Trophoblast cell (in vitro differentiated cells and primary cell): ENCODE data around the gene ATP10B.

Experiments used
- DNase-seq, 2 donors: peaks; one replicate each; pipeline ENCODE4 v3.0.0-alpha.2; 2016
- H2AFZ ChIP-seq: 2 replicates; pipeline ENCODE4 v1.6.1; 2013; ENCODE audit warnings: low read length, moderate library complexity, mild to moderate bottlenecking; ENCODE audit not compliant: insufficient read depth, poor library complexity
- H2AK5ac ChIP-seq: 2 replicates; pipeline ENCODE4 v1.6.1; 2013; ENCODE audit warnings: mild to moderate bottlenecking, low read length
- H2BK120ac ChIP-seq: 2 replicates; pipeline ENCODE4 v1.6.1; 2013; ENCODE audit warnings: low read length, mild to moderate bottlenecking, moderate library complexity; ENCODE audit not compliant: insufficient read depth, poor library complexity
- H2BK12ac ChIP-seq: 2 replicates; pipeline ENCODE4 v1.6.1; 2013; ENCODE audit warnings: mild to moderate bottlenecking, low read length, moderate library complexity
- H2BK5ac ChIP-seq: 2 replicates; pipeline ENCODE4 v1.6.1; 2013; ENCODE audit warnings: low read length, low read depth, moderate library complexity, mild to moderate bottlenecking; ENCODE audit not compliant: poor library complexity
- H3K14ac ChIP-seq: 2 replicates; pipeline ENCODE4 v1.6.1; 2013; ENCODE audit warnings: mild to moderate bottlenecking, low read length
- H3K18ac ChIP-seq: 2 replicates; pipeline ENCODE4 v1.6.1; 2013; ENCODE audit warnings: mild to moderate bottlenecking, low read length
- H3K23ac ChIP-seq: 2 replicates; pipeline ENCODE4 v1.6.1; 2013; ENCODE audit warnings: low read length
- H3K27ac ChIP-seq: 2 replicates; pipeline ENCODE4 v1.5.1; 2013; ENCODE audit warnings: low read depth, mild to moderate bottlenecking, inconsistent platforms, low read length, moderate library complexity
- H3K27me3 ChIP-seq: 2 replicates; pipeline ENCODE4 v1.6.1; 2013; ENCODE audit warnings: inconsistent platforms, mild to moderate bottlenecking, low read length, moderate library complexity; ENCODE audit not compliant: insufficient read depth
- H3K36me3 ChIP-seq, 2 experiments: 1 replicate in 1 of 2; 2 replicates in 1 of 2; pipeline ENCODE4 v1.6.1; 2013; ENCODE audit warnings: low read length in 2 of 2, mild to moderate bottlenecking in 2 of 2, moderate library complexity in 1 of 2; ENCODE audit not compliant: insufficient read depth in 2 of 2, control insufficient read depth in 1 of 2
- H3K4ac ChIP-seq: 2 replicates; pipeline ENCODE4 v1.6.1; 2013; ENCODE audit warnings: low read depth, mild to moderate bottlenecking, low read length, moderate library complexity
- H3K4me1 ChIP-seq, 2 experiments: 1 replicate in 1 of 2; 2 replicates in 1 of 2; pipeline ENCODE4 v1.6.1; 2013; ENCODE audit warnings: low read length in 2 of 2, mild to moderate bottlenecking in 2 of 2, moderate library complexity in 1 of 2; ENCODE audit not compliant: insufficient read depth in 2 of 2, control insufficient read depth in 1 of 2
- H3K4me2 ChIP-seq: 2 replicates; pipeline ENCODE4 v1.6.1; 2013; ENCODE audit warnings: inconsistent platforms, mild to moderate bottlenecking, low read length, moderate library complexity
- H3K4me3 ChIP-seq: 2 replicates; pipeline ENCODE4 v1.5.1; 2013; ENCODE audit warnings: mild to moderate bottlenecking, low read depth, low read length, inconsistent platforms
- H3K79me1 ChIP-seq: one replicate; pipeline ENCODE4 v1.6.1; 2013; ENCODE audit warnings: low read length
- H3K79me2 ChIP-seq: 2 replicates; pipeline ENCODE4 v1.6.1; 2013; ENCODE audit warnings: low read length, mild to moderate bottlenecking; ENCODE audit not compliant: control insufficient read depth, insufficient read depth, poor library complexity
- H3K9ac ChIP-seq: 2 replicates; pipeline ENCODE4 v1.6.1; 2013; ENCODE audit warnings: mild to moderate bottlenecking, low read length
- H3K9me3 ChIP-seq: 2 replicates; pipeline ENCODE4 v1.6.1; 2013; ENCODE audit warnings: low read depth, mild to moderate bottlenecking, control low read depth, inconsistent platforms, low read length; ENCODE audit not compliant: insufficient read depth
- H4K12ac ChIP-seq: 2 replicates; pipeline ENCODE4 v1.6.1; 2013; ENCODE audit warnings: low read depth, mild to moderate bottlenecking, low read length, moderate library complexity
- H4K8ac ChIP-seq: 2 replicates; pipeline ENCODE4 v1.6.1; 2013; ENCODE audit warnings: low read depth, mild to moderate bottlenecking, low read length, moderate library complexity
- H4K91ac ChIP-seq: one replicate; pipeline ENCODE4 v1.6.1; 2013; ENCODE audit warnings: low read depth, mild to moderate bottlenecking, low read length, moderate library complexity
- WGBS: extraction: QIAGEN DNeasy Blood & Tissue Kit; methylation state at CpG from one replicate; pipeline ENCODE4 v1.1.7; 2013; ENCODE audit warnings: missing lambda C conversion rate; ENCODE audit not compliant: insufficient read length, insufficient coverage; ENCODE audit errors: extremely low coverage; 5-methylcytosine and 5-hydroxymethylcytosine counted together

Gene ATP10B

DNA sequence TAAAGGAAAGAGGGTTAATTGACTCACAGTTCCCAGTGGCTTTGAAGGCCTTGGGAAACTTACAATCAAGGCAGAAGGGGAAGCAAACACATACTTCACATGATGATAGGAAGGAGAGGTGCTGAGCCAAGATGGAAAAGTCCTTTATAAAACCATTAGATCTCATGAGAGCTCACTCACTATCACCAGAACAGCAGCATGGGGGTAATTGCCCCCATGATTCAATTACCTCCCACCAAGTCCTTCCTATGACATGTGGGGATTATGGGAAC, 330.7 kb downstream of the ATP10B start:
- no peak overlapping the region for H3K18ac ChIP-seq
- no peak overlapping the region for H2BK5ac ChIP-seq
- peaks cover 2% of the 10 kb centered on the region for H3K79me1 ChIP-seq
- no peak overlapping the region for H4K8ac ChIP-seq
- H2BK12ac ChIP-seq = no peak overlapping the region
- no peak overlapping the region for H3K4ac ChIP-seq
- DNase-seq = no peak
- H4K12ac ChIP-seq = no peak overlapping the region
- H2AK5ac ChIP-seq = no peak overlapping the region
- H4K91ac ChIP-seq = no peak overlapping the region
- H3K79me2 ChIP-seq = no peaks in the 10 kb centered on the region
- no peaks in the 10 kb centered on the region for H3K9me3 ChIP-seq
- no peak overlapping the region for H3K14ac ChIP-seq
- no peak overlapping the region for H3K27ac ChIP-seq
- no peak overlapping the region for H3K23ac ChIP-seq
- no peak overlapping the region for H3K9ac ChIP-seq
- no peaks in the 10 kb centered on the region for H3K27me3 ChIP-seq
- no peak overlapping the region for H3K4me3 ChIP-seq
- no peak overlapping the region for H2BK120ac ChIP-seq
- H3K4me2 ChIP-seq = no peak overlapping the region
- no peaks in the 10 kb centered on the region for H3K36me3 ChIP-seq
- peaks cover 3% of the 10 kb centered on the region in 2 experiments for H3K4me1 ChIP-seq
- no peak overlapping the region for H2AFZ ChIP-seq

DNA sequence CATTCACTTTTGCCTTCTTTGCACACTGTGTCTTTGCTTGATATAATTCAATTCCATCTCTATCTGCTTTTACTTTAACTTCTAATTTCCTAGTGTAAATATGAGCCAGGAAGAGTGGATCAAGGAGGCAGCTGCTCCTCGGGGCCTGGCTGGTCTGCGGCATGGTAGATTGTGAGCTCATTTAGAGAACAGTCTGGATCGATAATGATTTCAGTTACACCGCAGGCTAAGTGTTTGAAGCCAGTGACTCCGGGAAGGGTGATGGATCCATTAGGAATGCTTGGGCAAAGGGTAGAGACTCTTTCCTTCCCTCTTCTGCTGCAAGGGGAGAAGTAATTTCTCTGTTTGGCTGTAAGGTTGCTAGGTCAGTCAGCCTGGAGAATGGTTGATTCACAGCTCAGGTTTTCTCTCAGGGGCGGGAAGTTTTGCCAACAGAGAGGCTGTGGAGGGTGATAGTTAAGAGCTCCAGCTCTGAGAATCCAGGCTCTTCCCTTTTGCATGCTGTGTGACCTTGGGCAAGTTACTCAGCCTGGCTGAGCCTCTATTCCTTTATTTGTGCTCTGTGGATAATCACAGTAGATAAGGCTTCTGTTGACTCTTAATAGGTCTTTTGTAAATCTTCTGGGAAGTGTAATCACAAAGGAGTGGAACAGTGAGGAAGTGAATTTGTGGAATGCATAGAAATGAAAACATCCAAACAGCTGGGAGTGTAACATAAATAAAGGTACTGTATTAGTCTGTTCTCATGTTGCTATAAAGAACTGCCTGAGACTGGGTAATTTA, 331.2 kb downstream of the ATP10B start:
- Histone ChIP-seq H3K36me3 (no peaks in the 10 kb centered on the region), H3K4ac (no peak overlapping the region), H3K27me3 (no peaks in the 10 kb centered on the region), H2BK5ac (no peak overlapping the region), H3K9me3 (no peaks in the 10 kb centered on the region), H4K8ac (no peak overlapping the region), H3K79me1 (peaks cover 2% of the 10 kb centered on the region), H3K9ac (no peak overlapping the region), H4K12ac (no peak overlapping the region), H2BK120ac (no peak overlapping the region), H2AFZ (no peak overlapping the region), H4K91ac (no peak overlapping the region), H3K27ac (no peak overlapping the region), H2BK12ac (no peak overlapping the region), H3K23ac (no peak overlapping the region), H3K79me2 (no peaks in the 10 kb centered on the region), H3K4me3 (no peak overlapping the region), H3K4me2 (no peak overlapping the region), H3K18ac (no peak overlapping the region), H3K14ac (no peak overlapping the region), H2AK5ac (no peak overlapping the region), H3K4me1 (peaks cover 3% of the 10 kb centered on the region in 2 experiments)
- peak; percentile 65 to 68 for DNase-seq
- no CpG with 5 or more reads among the region's 6 CpGs for WGBS

DNA sequence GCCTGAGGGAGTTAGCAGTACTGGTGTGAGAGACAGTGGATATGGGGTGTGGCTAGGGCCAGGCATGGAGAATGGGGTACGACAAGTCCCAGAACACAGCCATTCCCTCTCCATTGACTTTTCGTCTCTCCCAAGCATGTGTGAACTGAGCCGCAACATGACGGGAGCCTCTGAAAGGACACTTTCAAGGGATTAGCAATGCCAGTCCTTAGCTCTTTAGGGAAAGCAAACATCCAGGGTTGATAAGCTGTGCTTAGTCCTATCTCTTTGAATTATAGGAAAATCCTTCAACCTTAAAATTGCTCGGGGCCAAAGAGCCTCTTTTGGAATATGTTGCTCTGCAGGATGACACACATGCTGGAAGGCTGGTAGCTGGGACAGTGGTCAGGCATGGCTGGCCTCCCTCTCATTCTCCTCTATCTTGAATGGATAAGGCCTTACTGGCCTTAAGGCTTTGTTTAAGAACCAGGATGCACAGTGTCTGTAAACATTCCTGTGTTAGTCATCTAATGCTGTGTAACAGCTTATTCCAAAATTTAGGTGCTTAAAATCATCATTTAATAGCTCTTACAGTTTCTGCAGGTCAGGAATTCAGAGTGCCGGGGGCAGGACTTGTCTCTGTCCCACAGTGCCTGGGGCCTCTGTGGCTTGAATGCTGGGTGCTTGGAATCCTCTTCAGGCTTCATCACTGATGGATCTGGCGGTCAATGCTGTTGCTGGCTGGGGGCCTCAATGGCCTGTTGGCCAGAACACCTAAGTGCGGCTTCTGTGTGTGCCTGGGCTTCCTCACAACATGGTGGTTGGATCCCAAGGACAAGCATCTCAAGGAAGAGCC, 335.1 kb downstream of the ATP10B start:
- H2AFZ ChIP-seq = no peak overlapping the region

DNA sequence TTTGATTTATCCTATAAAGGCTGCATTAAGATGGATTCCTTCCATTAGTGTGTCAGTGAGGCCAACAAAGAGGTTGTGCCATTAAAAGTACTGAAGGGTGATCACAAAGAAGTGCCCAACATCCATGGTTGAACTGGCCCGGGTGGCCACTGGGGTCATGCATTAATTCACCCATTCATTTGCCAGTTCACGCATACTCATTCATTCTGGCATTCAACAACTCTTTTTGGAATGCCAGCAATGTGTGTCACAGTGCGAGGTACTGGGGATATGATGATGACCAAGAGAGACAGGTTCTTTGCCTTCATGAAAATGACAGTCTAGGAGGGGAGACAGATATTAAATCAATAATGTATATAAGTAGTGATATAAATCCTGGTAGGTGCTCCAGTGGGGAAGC, 337.1 kb downstream of the ATP10B start:
- WGBS = no CpG with 5 or more reads among the region's 3 CpGs
- no peak overlapping the region for H2AK5ac ChIP-seq
- H3K4me3 ChIP-seq = no peak overlapping the region
- peaks cover 2% of the 10 kb centered on the region for H3K79me1 ChIP-seq
- peak in 1 of 2 donors; percentile 45 for DNase-seq
- no peak overlapping the region for H4K12ac ChIP-seq
- H3K18ac ChIP-seq = no peak overlapping the region
- H3K14ac ChIP-seq = no peak overlapping the region
- no peaks in the 10 kb centered on the region for H3K9me3 ChIP-seq
- no peak overlapping the region for H3K4me2 ChIP-seq
- no peaks in the 10 kb centered on the region for H3K27me3 ChIP-seq
- no peak overlapping the region for H2AFZ ChIP-seq
- H2BK120ac ChIP-seq = no peak overlapping the region
- H4K91ac ChIP-seq = no peak overlapping the region
- H3K4ac ChIP-seq = no peak overlapping the region
- H3K4me1 ChIP-seq = peaks cover 3% of the 10 kb centered on the region in 2 experiments
- H3K36me3 ChIP-seq = no peaks in the 10 kb centered on the region
- H3K27ac ChIP-seq = no peak overlapping the region
- H3K9ac ChIP-seq = no peak overlapping the region
- H4K8ac ChIP-seq = no peak overlapping the region
- H2BK5ac ChIP-seq = no peak overlapping the region
- no peak overlapping the region for H3K23ac ChIP-seq
- H3K79me2 ChIP-seq = no peaks in the 10 kb centered on the region
- H2BK12ac ChIP-seq = no peak overlapping the region

More for the DNA sequence above, 335.1 kb downstream of the ATP10B start:
- Histone ChIP-seq H3K79me1 (peaks cover 2% of the 10 kb centered on the region), H4K91ac (no peak overlapping the region), H3K4me2 (no peak overlapping the region), H4K12ac (no peak overlapping the region), H2BK120ac (no peak overlapping the region), H3K4me1 (peaks cover 3% of the 10 kb centered on the region in 2 experiments), H3K14ac (no peak overlapping the region), H3K27ac (peak overlapping the region; percentile 36), H3K27me3 (no peaks in the 10 kb centered on the region), H4K8ac (no peak overlapping the region), H2AK5ac (no peak overlapping the region), H3K9me3 (no peaks in the 10 kb centered on the region), H3K4me3 (no peak overlapping the region), H3K9ac (no peak overlapping the region), H3K18ac (no peak overlapping the region), H3K36me3 (no peaks in the 10 kb centered on the region), H2BK12ac (no peak overlapping the region), H3K23ac (no peak overlapping the region), H3K4ac (no peak overlapping the region), H2BK5ac (no peak overlapping the region), H3K79me2 (no peaks in the 10 kb centered on the region)
- DNase-seq = peak; percentile 97 to 98
- WGBS = no CpG with 5 or more reads among the region's 8 CpGs
